Nephron progenitor cell (in vitro differentiated cells): ENCODE results near the gene MAB21L3.

Source experiments
- DNase-seq: peaks from one replicate; pipeline ENCODE4 v3.0.0; 2021
- H3K27ac Mint-ChIP-seq: 2 replicates; pipeline ENCODE4 v1.8.0; 2021; ENCODE audit warnings: mild to moderate bottlenecking, moderate library complexity, mixed read lengths
- H3K27me3 Mint-ChIP-seq: 2 replicates; pipeline ENCODE4 v1.8.0; 2021; ENCODE audit warnings: mild to moderate bottlenecking, low read depth, mixed read lengths; ENCODE audit not compliant: poor library complexity
- H3K36me3 Mint-ChIP-seq: 2 replicates; pipeline ENCODE4 v1.8.0; 2021; ENCODE audit warnings: low read depth, mixed read lengths
- H3K4me1 Mint-ChIP-seq: 2 replicates; pipeline ENCODE4 v1.8.0; 2021; ENCODE audit warnings: mixed read lengths
- H3K4me3 Mint-ChIP-seq: 2 replicates; pipeline ENCODE4 v1.8.0; 2021; ENCODE audit warnings: mild to moderate bottlenecking, moderate library complexity, mixed read lengths
- H3K9me3 Mint-ChIP-seq: 2 replicates; pipeline ENCODE4 v1.8.0; 2021; ENCODE audit warnings: mild to moderate bottlenecking, moderate library complexity, mixed read lengths
- CTCF ChIP-seq: fragments of 200-600 bp; sonication (generic); IDR thresholded peaks from 2 replicates; pipeline ENCODE4 v1.5.0; 2021; ENCODE audit warnings: antibody characterized with exemption

MAB21L3 gene

GRCh38 chr1:116099379-116099778, 11.8 kb upstream of the MAB21L3 start:
- H3K36me3 Mint-ChIP-seq = peaks cover 10% of the 10 kb centered on the region
- no peak for TF ChIP-seq CTCF
- no peak overlapping the region for H3K27ac Mint-ChIP-seq
- DNase-seq = no peak
- H3K4me3 Mint-ChIP-seq = no peak overlapping the region
- H3K4me1 Mint-ChIP-seq = no peaks in the 10 kb centered on the region
- H3K9me3 Mint-ChIP-seq = peaks cover 24% of the 10 kb centered on the region
- H3K27me3 Mint-ChIP-seq = peaks cover 4% of the 10 kb centered on the region

DNA sequence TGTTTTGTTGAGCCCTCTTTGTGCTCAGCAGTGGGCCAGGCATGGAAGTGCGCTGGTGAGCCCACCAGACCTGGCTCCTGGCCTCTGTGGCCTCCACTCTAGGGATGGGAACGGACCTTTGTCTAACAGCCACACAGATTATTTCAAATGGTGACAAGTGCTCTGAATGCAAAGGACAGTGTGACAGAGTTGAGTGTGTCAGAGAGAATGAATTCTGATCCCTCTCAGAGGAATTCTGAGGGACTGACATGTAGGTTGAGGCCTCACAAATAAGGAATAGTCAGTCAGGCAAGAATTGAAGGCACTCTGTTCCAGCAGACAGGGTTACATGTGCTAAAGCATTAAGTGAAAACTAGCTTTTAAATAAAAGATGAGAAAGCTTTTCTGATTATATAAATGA, 11.3 kb upstream of the MAB21L3 start:
- Mint-ChIP-seq H3K36me3 (peaks cover 8% of the 10 kb centered on the region), H3K27ac (no peak overlapping the region), H3K27me3 (peaks cover 4% of the 10 kb centered on the region), H3K4me1 (no peaks in the 10 kb centered on the region), H3K4me3 (no peak overlapping the region), H3K9me3 (peaks cover 19% of the 10 kb centered on the region)
- no peak for DNase-seq
- TF ChIP-seq CTCF = no peak

- H3K27me3 Mint-ChIP-seq = no peaks in the 10 kb centered on the region
- no peak for TF ChIP-seq CTCF
- H3K36me3 Mint-ChIP-seq = no peaks in the 10 kb centered on the region
- H3K4me3 Mint-ChIP-seq = no peak overlapping the region
- H3K9me3 Mint-ChIP-seq = no peaks in the 10 kb centered on the region
- no peak for DNase-seq
- peaks cover under 1% of the 10 kb centered on the region for H3K4me1 Mint-ChIP-seq
- no peak overlapping the region for H3K27ac Mint-ChIP-seq
Observed at GRCh38 chr1:116104667-116105066, 6.5 kb upstream of the MAB21L3 start.

- no peak for TF ChIP-seq CTCF
- no peak overlapping the region for H3K27ac Mint-ChIP-seq
Observed at GRCh38 chr1:116105996-116106395, 5.2 kb upstream of the MAB21L3 start.

GRCh38 chr1:116106646-116107045, 4.6 kb upstream of the MAB21L3 start:
- Mint-ChIP-seq H3K4me3 (no peak overlapping the region), H3K36me3 (no peaks in the 10 kb centered on the region), H3K4me1 (peaks cover 20% of the 10 kb centered on the region), H3K9me3 (no peaks in the 10 kb centered on the region), H3K27me3 (no peaks in the 10 kb centered on the region), H3K27ac (no peak overlapping the region)
- no peak for TF ChIP-seq CTCF
- no peak for DNase-seq

More at GRCh38 chr1:116105996-116106395, 5.2 kb upstream of the MAB21L3 start:
- DNase-seq = no peak
- Mint-ChIP-seq H3K36me3 (no peaks in the 10 kb centered on the region), H3K27me3 (no peaks in the 10 kb centered on the region), H3K4me1 (peaks cover 14% of the 10 kb centered on the region), H3K4me3 (no peak overlapping the region), H3K9me3 (no peaks in the 10 kb centered on the region)

- Mint-ChIP-seq H3K27ac (no peak overlapping the region), H3K9me3 (no peaks in the 10 kb centered on the region), H3K4me3 (no peak overlapping the region), H3K27me3 (peaks cover 5% of the 10 kb centered on the region), H3K36me3 (no peaks in the 10 kb centered on the region), H3K4me1 (peaks cover 27% of the 10 kb centered on the region)
- DNase-seq = no peak
- TF ChIP-seq CTCF = no peak
Observed at GRCh38 chr1:116107371-116107770, 3.8 kb upstream of the MAB21L3 start.
